ENCODE measurements around the gene TMEM165.

- TF ChIP-seq CTCF (IDR thresholded peaks at IDR 0.05) (no peak), POLR2A (IDR thresholded peaks at IDR 0.05) (no peak)
Observed at GRCh38 chr4:55382488-55383003, 13.2 kb upstream of the TMEM165 start.
